T-helper 1 cell treated with Interleukin-12 subunit alpha and Interleukin-12 subunit beta and Interleukin-4 antibody, amounts not matched to agents 30 μg/mL and 1 μg/mL, for 36 hours (primary cell): ENCODE data around the gene TIGD1.

Experiments
- H3K27ac Mint-ChIP-seq: one replicate; pipeline ENCODE4 v1.8.0; 2021; ENCODE audit warnings: mild to moderate bottlenecking, mixed read lengths
- H3K27me3 Mint-ChIP-seq: one replicate; pipeline ENCODE4 v1.8.0; 2021; ENCODE audit warnings: low read depth, mixed read lengths
- H3K36me3 Mint-ChIP-seq: one replicate; pipeline ENCODE4 v1.8.0; 2021; ENCODE audit warnings: low read depth, mixed read lengths
- H3K4me1 Mint-ChIP-seq: one replicate; pipeline ENCODE4 v1.8.0; 2021; ENCODE audit warnings: low read depth, mixed read lengths
- H3K4me3 Mint-ChIP-seq: one replicate; pipeline ENCODE4 v1.8.0; 2021; ENCODE audit warnings: mild to moderate bottlenecking, moderate library complexity, mixed read lengths
- H3K9me3 Mint-ChIP-seq: one replicate; pipeline ENCODE4 v1.8.0; 2021; ENCODE audit warnings: mixed read lengths

The TIGD1 gene

DNA sequence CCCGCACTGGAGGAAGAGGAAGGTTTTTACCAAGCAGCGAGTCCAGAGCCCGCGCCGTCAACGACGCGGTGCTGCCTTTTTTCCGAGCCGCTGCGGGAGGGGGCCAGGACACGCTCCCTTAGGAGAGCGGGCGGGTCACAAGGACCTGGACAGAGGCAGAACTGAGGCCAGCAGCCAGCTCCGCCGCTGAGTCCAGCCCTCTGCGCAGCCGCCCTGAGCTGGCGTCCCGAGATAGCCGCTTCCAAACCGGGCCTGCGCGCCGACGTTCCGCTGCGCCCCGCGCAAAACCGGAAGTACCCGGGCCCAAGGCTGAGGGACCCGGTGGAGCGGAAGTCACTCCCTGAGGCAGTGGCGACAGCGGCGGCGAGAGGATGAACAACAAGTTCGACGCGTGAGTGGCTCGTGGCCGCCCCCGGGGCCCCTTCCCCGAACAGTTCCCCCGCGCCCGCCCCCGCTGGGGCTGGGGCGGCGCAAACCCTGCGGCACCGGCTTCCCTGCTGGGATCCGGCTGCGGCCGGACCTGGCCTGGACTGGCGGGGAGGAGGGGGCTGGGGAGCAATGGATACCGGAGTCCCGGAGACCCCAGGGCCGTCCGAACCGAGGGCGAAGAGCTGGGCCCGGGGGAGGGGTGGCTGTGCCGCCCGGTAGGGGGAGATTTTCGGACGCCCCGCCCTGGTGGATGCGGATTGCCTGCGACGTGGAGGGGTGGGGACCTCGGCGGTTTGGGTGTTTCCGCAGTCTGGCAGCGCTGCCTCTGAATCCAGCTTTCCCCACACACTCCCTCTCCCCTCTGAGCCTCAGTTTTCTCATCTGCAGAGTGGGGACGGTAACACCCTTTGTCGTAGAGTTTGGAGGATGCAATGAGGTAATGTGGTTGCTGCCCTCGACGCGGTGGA lies at the start of gene TIGD1, which contains the start of gene EIF4E2:
Gene TIGD1 (minus strand): TSS at position 204 of the 896 bp plus-strand sequence. CDS start 675 bp downstream, outside the sequence.
Gene EIF4E2 (plus strand): TSS at position 336 of the 896 bp plus-strand sequence. CDS start 36 bp downstream, at position 372.
- H3K27ac Mint-ChIP-seq = peak within 1 kb of the TSS; percentile 100
- H3K4me3 Mint-ChIP-seq = peak within 1 kb of the TSS; percentile 100
- no peaks in the 10 kb centered on the region for H3K9me3 Mint-ChIP-seq
- no peaks in the 10 kb centered on the region for H3K27me3 Mint-ChIP-seq
- peaks cover 64% of the 10 kb centered on the region for H3K4me1 Mint-ChIP-seq
- peaks cover 40% of the 10 kb centered on the region for H3K36me3 Mint-ChIP-seq

DNA sequence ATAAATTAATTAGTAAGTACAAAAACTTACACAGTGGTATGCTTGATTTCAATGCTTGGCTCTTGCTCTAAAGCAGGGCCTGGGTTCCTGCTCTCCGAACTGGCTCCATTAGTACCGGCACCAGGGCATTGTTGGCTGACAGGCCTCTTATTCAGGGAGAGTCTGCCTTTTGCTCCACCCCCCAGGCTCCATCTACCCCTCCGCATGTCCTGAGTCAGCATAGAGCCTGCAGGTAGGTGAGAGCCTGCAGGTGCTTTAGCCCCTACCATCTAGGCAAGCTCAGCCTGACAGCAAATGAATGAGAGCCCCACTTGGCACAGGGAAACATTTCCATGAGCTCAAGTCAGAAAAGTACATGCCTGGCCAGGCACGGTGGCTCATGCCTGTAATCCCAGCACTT lies 47.9 kb upstream of the TIGD1 start:
- H3K36me3 Mint-ChIP-seq = no peaks in the 10 kb centered on the region

DNA sequence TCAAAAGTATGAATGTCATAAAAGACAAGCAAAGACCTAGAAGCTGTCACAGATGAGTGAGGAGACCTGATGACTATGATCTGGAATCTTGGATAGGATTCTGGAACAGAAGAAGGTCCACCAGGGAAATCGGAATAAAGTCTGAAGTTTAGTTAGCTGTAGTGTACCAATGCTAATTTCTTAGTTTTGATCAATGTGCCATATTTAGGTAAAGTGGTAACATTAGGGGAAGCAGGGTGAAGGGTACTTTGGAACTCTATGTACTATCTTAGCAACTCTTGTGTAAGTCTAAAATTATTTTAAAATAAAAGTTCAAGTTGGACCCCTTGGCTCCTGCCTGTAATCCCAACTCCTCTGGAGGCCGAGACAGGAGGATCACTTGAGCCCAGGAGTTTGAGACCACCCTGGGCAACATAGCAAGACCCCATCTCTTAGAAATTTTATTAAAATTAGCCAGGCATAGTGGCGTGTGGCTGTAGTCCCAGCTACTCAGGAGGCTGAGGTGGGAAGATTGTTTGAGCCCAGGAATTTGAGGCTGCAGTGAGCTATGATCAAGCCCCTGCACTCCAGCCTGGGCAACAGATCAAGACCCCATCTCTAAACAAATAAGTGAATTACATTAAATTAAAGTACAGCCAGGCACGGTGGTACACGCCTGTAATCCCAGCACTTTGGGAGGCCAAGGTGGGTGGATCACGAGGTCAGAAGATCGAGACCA lies 47.2 kb upstream of the TIGD1 start:
- H3K4me1 Mint-ChIP-seq = peaks cover 8% of the 10 kb centered on the region
- H3K27me3 Mint-ChIP-seq = no peaks in the 10 kb centered on the region
- H3K4me3 Mint-ChIP-seq = no peak overlapping the region
- no peak overlapping the region for H3K27ac Mint-ChIP-seq
- H3K36me3 Mint-ChIP-seq = no peaks in the 10 kb centered on the region
- H3K9me3 Mint-ChIP-seq = no peaks in the 10 kb centered on the region

More for the DNA sequence above, 47.9 kb upstream of the TIGD1 start:
- Mint-ChIP-seq H3K4me1 (peaks cover 2% of the 10 kb centered on the region), H3K27me3 (no peaks in the 10 kb centered on the region), H3K27ac (no peak overlapping the region), H3K9me3 (no peaks in the 10 kb centered on the region), H3K4me3 (no peak overlapping the region)

DNA sequence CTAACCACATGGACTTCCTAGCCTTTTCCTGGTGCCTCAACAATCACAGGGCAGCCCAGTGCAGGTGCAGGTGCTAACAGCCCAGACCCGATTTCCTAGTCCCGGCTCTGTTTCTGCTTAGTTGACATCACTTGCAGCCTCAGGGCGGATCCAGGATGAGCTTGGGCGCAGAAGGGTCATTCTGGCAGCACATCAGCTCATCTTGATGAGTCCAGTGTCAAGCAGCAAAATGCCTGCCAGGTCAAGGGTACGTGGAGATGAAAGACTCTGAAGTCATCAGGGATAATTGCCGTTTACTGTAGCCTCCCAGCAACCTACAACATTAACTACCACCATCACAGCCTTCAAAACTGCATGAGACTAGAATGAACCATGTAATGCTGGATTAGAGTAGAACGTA lies 43.6 kb upstream of the TIGD1 start:
- Mint-ChIP-seq H3K27me3 (no peaks in the 10 kb centered on the region), H3K36me3 (no peaks in the 10 kb centered on the region), H3K27ac (no peak overlapping the region), H3K4me3 (no peak overlapping the region), H3K4me1 (peaks cover 8% of the 10 kb centered on the region), H3K9me3 (no peaks in the 10 kb centered on the region)

DNA sequence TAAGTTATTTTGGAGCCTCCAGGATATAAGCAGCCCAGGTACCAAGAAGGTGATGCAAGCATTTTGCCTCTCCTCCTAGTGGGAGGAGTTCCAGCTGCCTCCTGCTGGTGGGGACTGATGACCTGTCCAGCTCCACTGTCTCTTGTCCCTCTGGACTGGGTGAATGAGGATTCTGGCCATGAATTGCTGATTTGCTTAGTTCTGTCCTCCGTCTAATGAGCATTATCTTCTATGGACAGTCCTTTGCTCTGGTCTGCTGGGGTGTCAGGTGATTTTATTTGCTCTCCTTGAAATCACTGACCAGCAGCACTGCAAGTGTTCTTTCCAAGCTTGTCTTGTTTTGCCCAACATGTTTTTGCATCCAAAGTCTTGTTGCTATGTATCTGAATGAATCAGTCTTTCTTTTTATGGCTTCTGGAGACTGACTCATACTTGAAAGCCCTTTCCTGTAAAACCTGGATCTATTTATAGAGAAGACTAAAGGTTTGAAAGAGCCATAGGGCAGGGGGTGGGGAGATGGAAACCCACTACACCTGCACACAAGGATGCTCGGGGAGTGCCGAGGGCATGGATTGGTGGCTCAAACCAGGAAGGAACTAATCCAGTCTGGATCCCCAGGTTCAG lies 42.5 kb upstream of the TIGD1 start:
- Mint-ChIP-seq H3K4me3 (no peak overlapping the region), H3K9me3 (no peaks in the 10 kb centered on the region), H3K27ac (peak overlapping the region; percentile 15), H3K27me3 (no peaks in the 10 kb centered on the region), H3K4me1 (peaks cover 8% of the 10 kb centered on the region), H3K36me3 (no peaks in the 10 kb centered on the region)

DNA sequence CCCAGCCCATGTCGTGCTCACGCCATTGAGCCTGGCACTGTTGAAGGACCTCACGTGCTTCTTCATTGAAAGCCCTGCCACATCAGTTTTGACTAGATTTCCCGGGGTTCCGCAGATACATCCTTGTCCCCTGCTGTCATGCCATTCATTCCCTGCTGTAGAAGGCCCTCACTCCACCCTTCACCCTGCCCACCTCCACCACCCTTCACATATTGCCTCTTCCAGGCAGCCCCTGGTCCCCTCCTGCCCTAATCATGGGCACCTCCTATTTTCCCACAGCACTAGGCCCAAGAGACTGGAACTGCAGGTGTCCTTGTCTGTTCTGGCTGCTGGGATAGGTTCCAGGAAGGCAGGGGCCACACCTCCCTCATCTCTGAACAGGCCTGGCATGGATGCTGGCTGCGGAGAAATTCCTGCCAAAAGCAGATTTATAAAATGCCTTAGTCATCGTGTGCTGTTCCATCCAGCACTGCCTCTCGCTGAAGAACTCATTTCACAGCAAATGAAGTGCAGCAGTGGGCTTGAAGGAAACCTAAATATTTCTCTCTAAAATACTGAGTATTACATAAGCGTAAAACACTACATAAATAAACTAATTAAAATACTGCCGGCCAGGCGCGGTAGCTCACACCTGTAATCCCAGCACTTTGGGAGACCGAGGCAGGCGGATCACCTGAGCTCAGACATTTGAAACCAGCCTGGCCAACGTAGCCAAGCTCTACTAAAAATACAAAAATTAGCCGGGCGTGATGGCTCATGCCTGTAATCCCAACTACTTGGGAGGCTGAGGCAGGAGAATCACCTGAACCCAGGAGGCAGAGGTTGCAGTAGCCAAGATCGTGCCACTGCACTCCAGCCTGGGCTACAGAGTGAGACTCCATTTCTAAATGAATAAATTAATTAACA lies 38.6 kb upstream of the TIGD1 start:
- Mint-ChIP-seq H3K36me3 (peaks cover 1% of the 10 kb centered on the region), H3K9me3 (no peaks in the 10 kb centered on the region), H3K4me1 (peaks cover 8% of the 10 kb centered on the region), H3K27ac (no peak overlapping the region), H3K27me3 (no peaks in the 10 kb centered on the region), H3K4me3 (no peak overlapping the region)

DNA sequence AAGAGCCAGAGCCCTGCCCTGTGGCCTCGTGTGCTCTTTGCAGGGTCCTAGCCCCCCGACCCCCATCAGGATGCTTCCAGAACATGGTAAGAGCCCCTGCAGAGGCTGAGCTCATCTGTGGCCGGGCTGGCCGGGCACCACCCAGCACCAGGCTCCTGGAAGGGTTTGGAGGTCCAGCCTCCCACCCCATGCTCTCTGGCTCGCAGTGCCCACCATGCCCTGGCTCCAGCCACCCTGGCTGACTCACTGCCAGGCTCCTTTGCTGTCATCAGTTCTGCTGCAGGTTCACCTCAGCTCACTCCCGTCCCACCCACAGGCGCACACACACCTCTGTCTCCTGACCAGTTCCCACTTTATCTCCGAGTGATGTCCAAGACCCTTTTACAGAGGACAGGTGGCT lies 37.7 kb upstream of the TIGD1 start:
- H3K27ac Mint-ChIP-seq = no peak overlapping the region
- H3K36me3 Mint-ChIP-seq = peaks cover 5% of the 10 kb centered on the region
- H3K4me1 Mint-ChIP-seq = peaks cover 3% of the 10 kb centered on the region
- no peaks in the 10 kb centered on the region for H3K27me3 Mint-ChIP-seq
- H3K4me3 Mint-ChIP-seq = no peak overlapping the region
- no peaks in the 10 kb centered on the region for H3K9me3 Mint-ChIP-seq

DNA sequence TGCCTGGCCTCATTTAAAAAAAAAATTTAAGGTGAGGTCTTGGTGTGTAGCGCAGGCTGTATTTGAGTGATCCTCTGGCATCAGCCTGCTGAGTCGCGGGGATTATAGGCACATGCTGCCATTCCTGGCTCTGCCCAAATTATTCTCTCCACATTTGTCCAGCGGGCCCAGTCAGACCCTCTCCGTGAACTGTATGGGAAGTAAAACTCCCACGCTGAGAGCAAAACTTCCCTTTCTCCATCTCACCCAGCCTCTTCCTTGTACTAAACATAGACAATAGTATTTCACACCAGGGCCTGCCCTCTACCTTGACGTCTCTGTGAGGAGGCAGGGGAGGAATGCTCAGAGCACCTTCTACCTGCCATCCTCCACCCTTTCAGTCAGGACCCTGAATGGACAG lies 37.2 kb upstream of the TIGD1 start:
- H3K9me3 Mint-ChIP-seq = no peaks in the 10 kb centered on the region
- H3K27ac Mint-ChIP-seq = no peak overlapping the region
- no peaks in the 10 kb centered on the region for H3K4me1 Mint-ChIP-seq

DNA sequence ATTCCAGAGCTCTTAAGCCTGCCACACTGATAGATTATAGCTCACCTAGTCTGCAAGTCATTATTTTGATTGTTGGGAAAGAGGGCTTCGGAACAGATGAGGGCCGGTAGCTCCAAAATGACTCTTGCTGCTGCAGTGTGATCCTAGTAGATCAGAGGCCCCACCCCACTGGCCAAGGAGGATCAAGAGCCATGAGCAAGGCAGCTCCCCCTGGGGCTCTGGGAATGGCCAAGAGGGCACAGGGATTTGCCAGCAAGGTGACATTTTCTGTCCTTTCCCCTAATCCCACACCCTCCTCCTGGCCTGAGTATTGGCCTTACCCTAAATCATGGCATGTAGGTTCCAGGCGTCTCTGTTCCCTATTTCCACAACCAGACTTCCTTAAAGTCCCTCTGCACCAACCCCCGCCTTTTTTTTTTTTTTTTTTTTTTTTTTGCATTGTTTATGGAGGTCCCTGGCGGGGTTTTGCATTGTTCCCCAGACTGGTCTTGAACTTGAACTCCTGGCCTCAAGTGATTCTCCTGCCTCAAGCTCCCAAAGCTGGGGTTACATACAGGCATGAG lies 36.7 kb upstream of the TIGD1 start:
- Mint-ChIP-seq H3K27ac (no peak overlapping the region), H3K4me3 (no peak overlapping the region), H3K9me3 (no peaks in the 10 kb centered on the region), H3K36me3 (peaks cover 11% of the 10 kb centered on the region), H3K4me1 (no peaks in the 10 kb centered on the region), H3K27me3 (no peaks in the 10 kb centered on the region)

More for the DNA sequence above, 37.2 kb upstream of the TIGD1 start:
- no peaks in the 10 kb centered on the region for H3K27me3 Mint-ChIP-seq
- peaks cover 7% of the 10 kb centered on the region for H3K36me3 Mint-ChIP-seq
- no peak overlapping the region for H3K4me3 Mint-ChIP-seq

DNA sequence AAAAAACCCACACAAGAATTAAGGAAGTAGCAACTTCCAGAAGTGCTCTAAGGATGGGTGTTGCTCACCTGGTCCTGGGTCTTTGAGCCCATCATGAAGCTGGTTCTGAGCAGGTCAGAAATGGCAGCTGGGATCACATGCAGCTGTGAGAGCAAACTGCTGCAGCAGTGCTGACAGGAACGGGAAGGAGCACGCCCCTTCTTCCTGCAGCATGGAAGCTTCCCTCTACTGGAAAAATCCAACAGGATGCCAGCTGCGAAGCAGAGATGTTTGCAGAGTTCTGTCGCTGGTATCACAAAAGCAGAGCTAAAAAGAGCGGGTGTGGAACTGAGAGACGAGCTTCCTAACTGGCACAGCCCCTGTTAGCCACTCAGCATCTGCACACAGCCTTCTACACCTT lies 33.9 kb upstream of the TIGD1 start:
- Mint-ChIP-seq H3K27me3 (no peaks in the 10 kb centered on the region), H3K4me1 (peaks cover 10% of the 10 kb centered on the region), H3K27ac (no peak overlapping the region), H3K4me3 (no peak overlapping the region), H3K9me3 (no peaks in the 10 kb centered on the region), H3K36me3 (peaks cover 15% of the 10 kb centered on the region)

DNA sequence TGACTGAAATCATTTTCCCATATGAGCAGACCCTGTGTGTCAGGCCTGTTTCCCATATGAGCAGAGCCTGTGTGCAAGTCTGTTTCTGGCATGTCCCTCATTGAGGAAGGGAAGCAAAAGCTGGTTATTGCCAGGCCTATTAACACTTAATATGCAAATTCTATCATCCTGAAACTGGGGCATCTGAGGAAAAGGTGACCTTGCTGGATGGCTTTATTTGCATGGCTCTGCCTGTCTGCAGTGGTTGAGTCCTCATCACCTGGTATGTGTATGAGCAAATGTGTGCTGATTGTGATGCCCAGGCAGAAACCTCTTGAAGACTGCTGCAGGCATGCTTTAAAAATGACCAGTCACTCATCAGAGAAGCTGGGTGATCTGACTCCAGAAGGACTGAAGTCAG lies 31.4 kb upstream of the TIGD1 start:
- no peak overlapping the region for H3K4me3 Mint-ChIP-seq
- no peaks in the 10 kb centered on the region for H3K9me3 Mint-ChIP-seq
- no peaks in the 10 kb centered on the region for H3K27me3 Mint-ChIP-seq
- H3K4me1 Mint-ChIP-seq = peaks cover 10% of the 10 kb centered on the region
- H3K27ac Mint-ChIP-seq = no peak overlapping the region
- H3K36me3 Mint-ChIP-seq = peaks cover 19% of the 10 kb centered on the region

DNA sequence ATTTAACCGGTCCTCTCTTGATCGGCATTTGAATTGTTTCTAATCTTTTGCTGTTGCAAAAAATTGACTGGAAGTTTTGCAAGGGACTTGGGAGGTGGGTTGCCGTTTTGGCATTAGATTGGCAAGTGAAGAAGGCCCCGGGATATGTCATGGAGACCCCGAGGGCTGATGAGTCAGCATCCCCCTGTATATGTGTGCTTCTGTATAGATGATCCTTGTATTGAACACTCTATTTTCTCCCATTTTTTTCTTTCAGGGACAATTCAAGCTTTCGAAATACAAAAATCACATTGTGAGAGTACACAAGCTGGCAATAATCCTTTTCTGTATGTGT lies 30.3 kb upstream of the TIGD1 start:
- H3K4me1 Mint-ChIP-seq = peaks cover 10% of the 10 kb centered on the region
- no peaks in the 10 kb centered on the region for H3K27me3 Mint-ChIP-seq
- H3K27ac Mint-ChIP-seq = no peak overlapping the region
- H3K4me3 Mint-ChIP-seq = no peak overlapping the region
- H3K36me3 Mint-ChIP-seq = peaks cover 21% of the 10 kb centered on the region
- H3K9me3 Mint-ChIP-seq = no peaks in the 10 kb centered on the region

DNA sequence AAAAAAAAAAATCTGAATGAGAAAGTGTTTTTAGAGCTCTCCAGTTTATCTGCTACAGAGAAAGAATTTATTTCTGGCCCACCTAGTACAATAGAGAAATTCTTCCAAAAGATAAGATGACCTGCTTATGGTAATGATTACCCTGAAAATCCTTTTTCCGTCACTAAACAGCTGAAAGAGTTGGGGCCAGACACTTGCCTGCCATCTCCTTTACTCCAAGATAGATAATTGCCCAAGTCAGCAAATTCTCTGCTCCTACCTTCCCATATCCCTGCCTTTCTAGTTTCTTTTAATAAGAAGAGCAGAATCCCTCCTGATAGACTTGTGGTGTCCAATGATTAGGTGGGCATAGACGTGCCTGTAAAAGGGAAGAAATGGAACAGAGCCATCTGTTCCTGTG lies 28.3 kb upstream of the TIGD1 start:
- H3K9me3 Mint-ChIP-seq = no peaks in the 10 kb centered on the region
- peaks cover 23% of the 10 kb centered on the region for H3K36me3 Mint-ChIP-seq
- peaks cover 10% of the 10 kb centered on the region for H3K4me1 Mint-ChIP-seq
- no peak overlapping the region for H3K4me3 Mint-ChIP-seq
- H3K27me3 Mint-ChIP-seq = no peaks in the 10 kb centered on the region
- no peak overlapping the region for H3K27ac Mint-ChIP-seq

DNA sequence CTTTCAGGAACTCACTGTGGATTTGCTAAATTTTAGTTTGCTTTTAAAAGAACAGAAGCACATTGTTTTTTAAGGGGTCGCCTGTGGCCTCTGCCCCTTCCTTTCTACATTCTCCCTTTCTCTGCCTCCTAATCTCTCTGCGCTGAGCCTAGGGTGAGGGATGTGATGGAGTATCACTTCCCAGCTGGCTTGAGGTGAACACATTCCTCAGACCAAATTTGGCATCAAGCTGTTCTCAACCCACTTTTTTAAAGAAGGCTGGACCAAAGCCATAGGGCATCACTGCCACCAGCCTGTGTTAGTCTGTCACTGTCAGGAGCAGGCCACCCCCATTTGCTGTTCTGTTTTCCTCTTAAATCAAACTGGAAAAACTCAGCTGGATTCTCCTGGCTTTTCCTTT lies 27.5 kb upstream of the TIGD1 start:
- no peak overlapping the region for H3K27ac Mint-ChIP-seq
- H3K4me3 Mint-ChIP-seq = no peak overlapping the region
- H3K36me3 Mint-ChIP-seq = peaks cover 21% of the 10 kb centered on the region
- peaks cover 10% of the 10 kb centered on the region for H3K4me1 Mint-ChIP-seq
- no peaks in the 10 kb centered on the region for H3K9me3 Mint-ChIP-seq
- H3K27me3 Mint-ChIP-seq = no peaks in the 10 kb centered on the region
